Testis (tissue), 3 donors: ENCODE measurements around the gene CCDC51. TPM values are rescaled to one million over a fixed set of nuclear protein-coding genes. Genes with fewer than 3 reads are reported as not detected.
A peak's percentile ranks its signal among the peaks of the same experiment; 100 is the strongest.

Experiments used
- DNase-seq: peaks from one replicate; pipeline ENCODE4 v3.0.0-alpha.2; 2019
- H3K27ac ChIP-seq, 2 donors: fragments of 200-600 bp; sonication (generic); one replicate each; pipeline ENCODE4 v1.5.1; 2019
- H3K27me3 ChIP-seq: fragments of 200-600 bp; sonication (generic); one replicate; pipeline ENCODE4 v1.5.1; 2019
- H3K36me3 ChIP-seq: fragments of 200-600 bp; sonication (generic); one replicate; pipeline ENCODE4 v1.5.1; 2017; ENCODE audit warnings: low read depth; ENCODE audit errors: missing control alignments
- H3K4me1 ChIP-seq: fragments of 200-600 bp; sonication (generic); one replicate; pipeline ENCODE4 v1.5.1; 2019
- H3K4me3 ChIP-seq, 2 donors: fragments of 200-600 bp; sonication (generic); one replicate each; pipeline ENCODE4 v1.5.1; 2017 to 2019
- H3K9me3 ChIP-seq: fragments of 200-600 bp; sonication (generic); one replicate; pipeline ENCODE4 v1.5.1; 2017
- CTCF ChIP-seq, 3 experiments: fragments of 450-650 bp in 2 of 3; fragments of 200-600 bp in 1 of 3; sonication (generic) in 1 of 3; IDR thresholded peaks; one replicate each; pipeline ENCODE4 v1.5.1; 2016 to 2019; ENCODE audit warnings: antibody characterized with exemption in 3 of 3, mild to moderate bottlenecking in 2 of 3, moderate library complexity in 1 of 3
- POLR2A ChIP-seq: fragments of 450-650 bp; IDR thresholded peaks from one replicate; pipeline ENCODE4 v1.6.1; 2017; ENCODE audit warnings: antibody characterized with exemption, mild to moderate bottlenecking, moderate library complexity
- WGBS, 2 donors: methylation state at CpG; one replicate each; pipeline ENCODE4 v1.1.5; 2018; 5-methylcytosine and 5-hydroxymethylcytosine counted together
- intact Hi-C: fragments of 100-400 bp; cut with DNase I; formaldehyde crosslinking; loops from one replicate; pipeline ENCODE4 v1.15.1; 2023; ENCODE audit warnings: low total_unique reads
- polyA plus RNA-seq: library from polyadenylated mRNA; stranded (reverse); fragments of 350-450 nt; fragmentation: Illumina TruSeq; extraction: RNeasy Lipid Tissue Mini Kit (QIAGEN cat#74804); gene quantifications from one replicate; pipeline ENCODE4 v1.2.3, GENCODE V29; 2014; ENCODE audit warnings: low read depth, low replicate concordance; ENCODE audit not compliant: insufficient read depth
- total RNA-seq, 2 donors: library from RNA; depleted of rRNA; stranded (reverse); fragments of >200 nt; gene quantifications; one replicate each; pipeline ENCODE4 v1.2.3, GENCODE V29; 2016

The CCDC51 gene
- total and polyA plus RNA-seq, 3 donors from 2014 or later, result 11.7 to 16.0 (median 16.0) TPM

- intact Hi-C loops, result no loop called here
- Histone ChIP-seq H3K9me3 (no peaks in the 10 kb centered on the region), H3K36me3 (no peaks in the 10 kb centered on the region), H3K27me3 (no peaks in the 10 kb centered on the region), H3K4me3 (no peak overlapping the region), H3K27ac (no peak overlapping the region), H3K4me1 (peaks cover 62% of the 10 kb centered on the region)
- WGBS, 2 donors, result 81% methylated on average over 5 to 8 of the region's 8 CpGs
- no peak for DNase-seq
- TF ChIP-seq CTCF (IDR thresholded peaks at IDR 0.05), result no peak
- no peak for TF ChIP-seq POLR2A
Observed at GRCh38 chr3:48431224-48432029, 8.5 kb downstream of the CCDC51 start.

- DNase-seq, result no peak
- Histone ChIP-seq H3K27ac (peak overlapping the region in 1 of 2 donors; percentile 91), H3K9me3 (no peaks in the 10 kb centered on the region), H3K4me1 (peaks cover 63% of the 10 kb centered on the region), H3K4me3 (no peak overlapping the region), H3K27me3 (no peaks in the 10 kb centered on the region), H3K36me3 (no peaks in the 10 kb centered on the region)
- WGBS, 2 donors, result 63 to 69% methylated on average over 1 of the region's 1 CpG
- intact Hi-C loops, result no loop called here
- TF ChIP-seq POLR2A (no peak), CTCF (IDR thresholded peaks at IDR 0.05) (no peak)
Observed at GRCh38 chr3:48430708-48431101, 9.2 kb downstream of the CCDC51 start.

- H3K27ac ChIP-seq, result peak within 1 kb of the TSS; percentile 71 to 91
- H3K36me3 ChIP-seq, result no peaks in the 10 kb centered on the region
- peak within 1 kb of the TSS; percentile 75 to 80 for H3K4me3 ChIP-seq
- peaks cover 63% of the 10 kb centered on the region for H3K4me1 ChIP-seq
- WGBS, 2 donors, result 11 to 19% methylated on average over 15 of the region's 15 CpGs
- no peaks in the 10 kb centered on the region for H3K9me3 ChIP-seq
- DNase-seq, result peak; percentile 86
- intact Hi-C loops, result no loop called here
- TF ChIP-seq POLR2A (no peak), CTCF (IDR thresholded peaks at IDR 0.05) (no peak)
- H3K27me3 ChIP-seq, result no peaks in the 10 kb centered on the region
Observed at GRCh38 chr3:48429960-48430707, 9.8 kb downstream of the CCDC51 start, which contains the start of gene PLXNB1. Gene PLXNB1 (minus strand): TSS chr3:48430086. CDS start chr3:48424611, 5,475 bp downstream.

GRCh38 chr3:48429317-48429959, 10.5 kb downstream of the CCDC51 start:
- H3K4me3 ChIP-seq, result peak overlapping the region; percentile 75 to 80
- H3K27ac ChIP-seq, result peak overlapping the region; percentile 71 to 91
- 0% methylated on average over 10 to 70 of the region's 86 CpGs for WGBS, 2 donors
- H3K4me1 ChIP-seq, result peaks cover 62% of the 10 kb centered on the region
- H3K27me3 ChIP-seq, result no peaks in the 10 kb centered on the region
- TF ChIP-seq POLR2A (no peak), CTCF (IDR thresholded peaks at IDR 0.05) (no peak)
- intact Hi-C loops, result no loop called here
- DNase-seq, result peak; percentile 60
- H3K36me3 ChIP-seq, result no peaks in the 10 kb centered on the region
- no peaks in the 10 kb centered on the region for H3K9me3 ChIP-seq
